NCI-H526 (cell line): Measurements from ENCODE around the gene FXYD7.

Experiments used
- DNase-seq, 2 experiments: peaks; one replicate each; lab custom pipeline; 2025; lab: John Stamatoyannopoulos, UW

FXYD7 gene

DNA sequence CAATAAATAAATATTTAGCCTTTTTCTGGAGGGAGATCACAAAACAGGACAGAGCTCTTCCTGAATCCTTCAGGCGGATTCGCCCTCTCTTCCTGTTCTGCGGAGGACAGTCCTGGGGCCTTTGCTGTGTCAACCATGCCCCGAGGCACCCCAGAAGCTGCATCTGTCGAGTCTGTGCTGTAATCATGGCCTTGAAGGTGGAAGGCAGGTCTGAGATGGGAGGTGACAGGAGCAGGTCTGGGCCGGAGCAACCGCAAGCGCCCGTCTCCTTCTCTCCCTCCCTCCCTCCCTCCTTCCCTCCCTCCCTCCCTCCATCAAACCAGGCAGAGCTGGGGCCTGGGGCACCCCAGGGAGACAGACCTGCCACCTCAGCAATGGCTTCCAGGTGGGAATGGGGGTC is 32.1 kb upstream of the FXYD7 start:
- DNase-seq, result no peak

DNA sequence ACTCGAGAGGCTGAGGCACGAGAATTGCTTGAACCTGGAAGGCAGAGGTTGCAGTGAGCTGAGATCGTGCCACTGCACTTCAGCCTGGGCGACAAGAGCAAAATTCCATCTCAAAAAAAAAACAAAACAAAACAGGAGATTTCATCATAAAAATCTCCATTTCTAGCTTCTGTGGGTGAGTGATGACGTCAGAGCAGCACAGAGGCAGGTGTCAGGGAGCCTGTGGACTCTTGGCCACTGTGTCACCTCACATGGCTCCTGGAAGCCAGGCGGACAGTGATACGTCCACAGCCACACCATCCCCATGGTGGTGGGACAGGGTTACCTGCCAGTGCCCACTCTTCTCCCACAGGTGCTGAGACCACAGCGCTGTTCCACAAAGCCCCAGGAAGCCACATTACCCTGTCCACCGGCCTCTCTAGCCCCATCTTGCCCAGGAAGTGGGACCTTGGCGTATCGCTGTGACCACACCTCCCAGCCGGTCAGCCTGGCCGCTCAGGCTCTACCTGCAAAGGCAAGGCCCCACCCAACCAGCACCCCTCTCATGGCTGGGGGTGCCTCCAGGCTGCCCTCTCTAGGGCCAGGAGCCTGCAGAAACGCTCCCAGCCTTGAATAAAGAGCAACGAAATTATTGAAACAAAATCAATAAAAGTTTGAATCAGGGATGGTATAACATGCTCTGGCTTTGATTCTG is 29.9 kb upstream of the FXYD7 start:
- no peak for DNase-seq

DNA sequence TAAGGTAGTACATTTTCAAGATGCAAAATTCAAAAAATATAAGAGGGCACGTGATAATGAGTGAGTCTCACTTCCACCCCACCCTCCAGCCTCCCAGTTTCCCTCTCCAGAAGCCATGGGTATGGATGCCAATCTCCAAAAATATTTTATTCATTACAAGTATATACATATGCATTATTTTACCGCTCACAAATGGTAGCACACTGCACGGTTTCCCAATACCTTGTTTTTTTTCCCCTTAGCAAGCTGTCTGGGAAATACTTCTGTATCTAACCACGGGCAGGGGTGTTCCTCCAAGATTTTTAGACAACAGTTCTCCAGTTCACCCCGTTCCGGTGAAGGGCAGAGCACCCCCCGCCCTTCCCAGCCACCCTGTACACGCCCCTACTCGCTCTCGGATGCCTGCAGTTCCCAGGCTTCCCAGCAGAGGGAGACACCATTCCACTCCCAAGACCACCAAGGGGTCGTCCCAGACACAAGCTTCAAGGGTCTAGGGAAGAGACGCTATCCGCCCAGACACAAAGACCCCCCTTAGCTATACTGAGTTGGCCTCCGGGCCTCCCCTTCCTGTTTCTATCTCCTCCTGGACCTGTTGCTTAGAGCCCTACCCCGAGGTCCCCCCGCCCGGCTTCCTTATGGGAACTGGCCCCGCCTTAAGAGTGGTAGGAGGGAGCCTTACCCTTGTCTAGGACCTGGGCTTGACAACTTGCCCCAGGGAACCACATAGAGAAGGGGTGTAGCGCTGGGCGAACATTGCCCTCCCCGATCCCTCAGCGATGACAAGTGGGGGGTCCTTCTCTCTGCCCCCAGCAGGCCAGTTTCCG is 28.5 kb upstream of the FXYD7 start:
- peak; percentile 68 to 89 for DNase-seq

DNA sequence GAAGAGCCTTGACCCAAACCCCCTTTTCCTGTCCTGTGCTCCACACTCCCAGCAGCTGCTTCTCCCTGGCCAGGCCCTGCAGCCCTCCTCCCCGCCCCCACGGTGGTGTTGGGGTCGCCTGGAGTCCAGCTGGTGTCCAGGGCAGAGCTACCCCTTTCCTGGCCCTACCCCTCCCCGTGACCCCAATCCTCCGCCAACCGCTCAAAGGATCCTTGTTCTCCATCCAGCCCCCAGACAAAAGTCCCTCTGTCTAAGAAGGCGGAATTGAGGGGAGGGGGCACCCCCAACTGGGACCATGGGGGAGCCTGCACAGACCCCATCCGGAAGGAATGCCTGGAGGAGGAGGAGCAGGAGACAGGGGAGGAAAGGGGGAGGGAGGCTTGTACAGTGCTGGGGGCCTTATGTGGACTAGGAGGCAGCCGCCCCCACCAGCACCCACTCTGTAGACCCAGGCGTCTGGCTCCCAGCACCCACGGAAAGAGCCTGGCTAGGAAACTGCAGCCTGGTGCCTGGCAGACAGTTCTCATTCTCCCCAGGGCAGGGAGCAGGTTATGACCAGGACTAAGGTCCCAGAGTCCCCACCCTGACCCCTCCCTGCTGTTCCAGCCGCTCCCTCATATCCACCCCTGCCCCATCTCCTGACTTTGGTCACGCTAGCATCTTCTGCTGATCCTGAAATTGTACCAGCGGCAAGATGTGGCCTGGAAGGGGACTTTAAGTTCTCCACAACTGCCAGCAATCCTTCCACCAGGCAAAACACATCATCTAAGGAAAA is 27.7 kb upstream of the FXYD7 start, which contains the start of gene FXYD3:
Gene FXYD3 (plus strand): TSS at position 647 of the 775 bp plus-strand sequence. CDS start 3,554 bp downstream, outside the sequence.
- DNase-seq, result no peak

DNA sequence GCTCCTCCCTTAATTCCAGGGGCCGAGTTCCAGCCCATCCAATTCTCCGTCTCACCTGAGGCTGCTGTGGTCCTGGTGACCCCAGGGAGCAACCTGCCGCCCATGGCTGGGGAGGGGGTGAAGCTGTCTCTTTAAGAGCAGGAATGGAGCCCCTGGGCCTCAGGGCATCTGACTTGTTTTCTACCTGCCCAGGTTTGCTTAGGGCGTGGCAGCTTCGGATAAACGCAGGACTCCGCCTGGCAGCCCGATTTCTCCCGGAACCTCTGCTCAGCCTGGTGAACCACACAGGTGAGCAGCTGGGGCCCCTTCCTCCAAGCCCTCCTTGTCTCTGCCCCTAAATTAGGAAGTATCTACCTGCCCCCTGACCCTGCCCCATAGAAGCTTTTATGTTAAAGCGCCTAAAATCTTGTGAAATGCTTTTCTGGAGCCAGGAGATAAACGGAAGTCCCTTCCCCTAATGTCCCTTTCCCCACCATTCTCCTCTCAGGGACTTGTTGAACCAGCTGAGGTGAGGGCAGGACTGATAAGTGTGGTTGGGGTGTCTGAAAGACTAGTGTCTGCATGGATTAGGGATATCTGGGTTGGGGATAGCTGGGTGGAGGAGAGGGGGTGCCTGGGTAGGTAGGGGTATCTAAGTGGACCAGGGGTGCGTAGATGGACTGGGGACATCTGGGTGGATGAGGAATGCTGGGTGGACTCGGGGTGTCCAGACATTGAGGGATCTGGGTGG is 26.8 kb upstream of the FXYD7 start:
- DNase-seq, result peak; percentile 69 to 93

DNA sequence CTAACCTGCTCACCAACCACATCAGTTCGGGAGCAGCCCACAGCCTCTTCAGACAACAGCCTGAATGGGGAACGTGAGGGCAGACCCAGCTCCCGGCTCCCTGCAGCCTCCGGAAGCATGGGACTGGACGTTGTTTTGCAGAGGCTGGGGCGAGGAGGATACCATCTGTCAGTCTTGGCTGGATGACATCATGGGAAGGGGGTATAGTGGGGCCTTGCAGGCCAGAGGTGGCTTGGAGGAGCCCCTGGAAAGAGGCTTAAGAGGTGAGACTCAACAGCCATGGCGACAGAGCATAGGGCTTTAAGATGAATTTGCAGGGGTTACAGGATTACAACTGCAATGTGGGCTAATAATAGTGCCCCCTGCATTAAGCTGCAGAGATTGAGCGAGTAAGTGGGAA is 25.9 kb upstream of the FXYD7 start:
- no peak for DNase-seq

DNA sequence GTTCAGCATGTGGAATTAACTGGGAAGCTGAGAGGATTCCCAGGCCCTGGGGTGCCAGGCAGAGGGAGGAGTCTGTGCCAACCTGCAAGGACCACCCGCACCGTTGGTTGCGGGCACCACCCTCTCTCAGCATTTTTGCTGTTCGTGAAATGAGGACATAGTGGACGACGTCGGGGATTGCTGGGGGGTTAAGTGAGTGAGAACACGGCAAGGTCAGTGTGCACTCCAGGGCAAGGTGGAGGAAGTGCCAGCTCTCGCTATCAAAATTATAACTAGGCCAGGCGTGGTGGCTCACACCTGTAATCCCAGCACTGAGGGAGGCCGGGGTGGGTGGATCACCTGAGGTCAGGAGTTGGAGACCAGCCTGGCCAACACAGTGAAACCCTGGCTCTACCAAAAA is 25.3 kb upstream of the FXYD7 start:
- DNase-seq, result no peak

DNA sequence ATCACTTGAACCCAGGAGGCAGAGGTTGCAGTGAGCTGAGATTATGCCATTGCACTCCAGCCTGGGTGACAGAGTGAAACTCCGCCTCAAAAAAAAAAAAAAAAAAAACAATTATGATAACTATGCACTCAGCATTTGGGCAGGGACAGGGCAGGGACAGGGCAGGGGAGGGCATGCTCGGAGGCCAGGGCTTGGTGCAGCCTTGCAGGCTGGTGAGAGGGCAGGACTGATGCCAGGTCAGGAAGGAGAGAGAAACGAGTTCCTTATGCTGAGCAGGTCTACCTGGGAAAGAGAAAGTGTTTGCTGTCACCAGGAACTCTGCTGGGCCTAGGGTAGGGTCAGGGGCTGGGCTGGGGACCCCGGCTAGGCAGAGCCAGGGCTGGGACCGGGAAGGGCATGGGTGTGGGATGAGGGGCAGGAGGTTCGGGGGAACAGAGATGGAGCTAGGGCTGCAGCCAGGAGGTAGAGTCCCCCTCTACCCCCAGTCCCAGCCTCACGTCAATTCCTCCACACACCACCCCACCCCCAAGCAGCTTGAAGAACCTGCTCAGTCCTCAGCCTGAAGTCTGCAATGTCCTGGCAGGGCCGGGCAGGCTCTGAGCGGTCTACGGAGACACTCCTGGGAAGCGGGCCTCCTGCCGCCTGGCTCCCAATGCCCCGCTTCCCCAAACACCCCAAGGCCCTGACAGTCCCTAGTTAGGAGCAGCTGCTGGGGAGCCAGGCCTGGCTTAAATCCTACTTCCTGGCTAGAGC is 24.6 kb upstream of the FXYD7 start:
- no peak for DNase-seq

DNA sequence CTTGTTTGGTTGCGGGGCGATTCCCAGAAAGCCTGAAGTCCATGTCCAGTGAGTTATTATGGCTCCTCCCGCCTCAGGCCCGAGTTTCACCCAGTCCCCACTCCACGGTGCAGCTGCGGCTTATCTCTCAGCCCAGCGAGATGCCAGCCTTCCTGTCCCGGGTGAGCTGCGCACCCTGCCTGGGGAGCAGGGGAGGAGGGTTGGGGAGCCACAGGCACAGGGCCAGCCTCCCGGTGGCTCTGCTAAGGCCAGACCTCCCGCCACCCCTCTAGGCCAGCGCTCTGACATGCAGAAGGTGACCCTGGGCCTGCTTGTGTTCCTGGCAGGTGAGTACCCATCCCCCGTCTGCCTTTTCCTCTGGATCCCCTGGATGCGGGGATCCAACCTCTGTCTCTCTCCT is 24.0 kb upstream of the FXYD7 start:
- no peak for DNase-seq

DNA sequence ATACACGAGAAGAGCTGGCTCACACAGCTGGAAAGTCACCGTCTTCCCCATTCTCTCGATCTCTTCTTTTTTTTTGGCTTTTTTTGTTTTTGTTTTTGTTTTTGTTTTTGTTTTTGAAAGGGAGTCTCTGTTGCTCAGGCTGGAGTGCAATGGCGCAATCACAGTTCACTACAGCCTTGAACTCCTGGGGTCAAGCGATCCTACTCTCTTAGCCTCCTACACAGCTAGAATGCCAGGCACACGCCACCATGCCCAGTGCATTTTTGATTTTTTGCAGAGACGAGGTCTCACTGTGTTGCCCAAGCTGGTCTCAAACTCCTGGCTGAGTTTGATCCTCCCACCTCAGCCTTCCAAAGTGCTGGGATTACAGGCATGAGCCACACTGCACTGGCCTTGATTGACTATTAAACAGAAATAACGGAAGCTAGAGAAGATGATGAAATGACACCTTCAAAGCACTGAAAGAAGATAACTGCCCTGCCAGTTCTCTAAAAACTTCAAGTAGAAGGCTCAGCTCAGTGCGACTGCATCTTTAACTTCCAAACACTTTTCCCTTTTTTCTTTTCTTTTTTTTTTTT is 23.4 kb upstream of the FXYD7 start:
- no peak for DNase-seq

DNA sequence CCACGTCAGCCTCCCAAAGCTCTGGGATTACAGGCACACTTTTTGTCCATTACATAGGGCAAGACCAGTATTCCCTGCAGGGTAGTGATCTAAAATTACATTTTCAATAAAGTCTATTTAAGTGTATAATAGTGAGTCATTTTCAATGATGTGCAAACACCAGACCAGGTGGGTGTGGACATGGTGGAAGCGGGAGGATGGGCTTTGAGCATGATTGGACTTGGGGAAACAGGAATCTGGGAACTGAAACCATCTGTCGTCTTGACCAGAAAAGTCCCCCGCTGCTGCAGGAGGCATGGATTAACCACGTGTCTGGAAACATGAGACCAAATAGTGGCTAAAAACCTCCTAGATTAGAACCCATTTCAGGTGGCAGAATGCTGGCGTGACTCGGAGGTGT is 22.6 kb upstream of the FXYD7 start:
- DNase-seq, result no peak

DNA sequence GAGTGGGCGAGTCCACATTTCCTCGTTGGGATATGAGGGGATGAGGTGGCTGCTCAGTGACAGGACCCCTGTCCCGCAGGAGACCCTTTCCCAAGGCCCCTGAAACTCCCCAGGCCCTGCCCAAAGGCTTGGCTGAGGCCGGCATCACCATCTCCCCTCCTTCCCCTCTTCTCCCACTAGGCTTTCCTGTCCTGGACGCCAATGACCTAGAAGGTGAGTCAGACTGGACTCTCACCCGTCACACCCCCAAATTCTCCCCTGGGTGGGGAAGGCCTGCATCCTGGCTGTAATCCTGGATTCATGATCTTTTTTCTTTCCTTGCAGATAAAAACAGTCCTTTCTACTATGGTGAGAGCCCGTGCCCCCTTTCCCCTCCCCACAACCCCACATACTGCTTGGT is 22.2 kb upstream of the FXYD7 start:
- DNase-seq, result no peak

DNA sequence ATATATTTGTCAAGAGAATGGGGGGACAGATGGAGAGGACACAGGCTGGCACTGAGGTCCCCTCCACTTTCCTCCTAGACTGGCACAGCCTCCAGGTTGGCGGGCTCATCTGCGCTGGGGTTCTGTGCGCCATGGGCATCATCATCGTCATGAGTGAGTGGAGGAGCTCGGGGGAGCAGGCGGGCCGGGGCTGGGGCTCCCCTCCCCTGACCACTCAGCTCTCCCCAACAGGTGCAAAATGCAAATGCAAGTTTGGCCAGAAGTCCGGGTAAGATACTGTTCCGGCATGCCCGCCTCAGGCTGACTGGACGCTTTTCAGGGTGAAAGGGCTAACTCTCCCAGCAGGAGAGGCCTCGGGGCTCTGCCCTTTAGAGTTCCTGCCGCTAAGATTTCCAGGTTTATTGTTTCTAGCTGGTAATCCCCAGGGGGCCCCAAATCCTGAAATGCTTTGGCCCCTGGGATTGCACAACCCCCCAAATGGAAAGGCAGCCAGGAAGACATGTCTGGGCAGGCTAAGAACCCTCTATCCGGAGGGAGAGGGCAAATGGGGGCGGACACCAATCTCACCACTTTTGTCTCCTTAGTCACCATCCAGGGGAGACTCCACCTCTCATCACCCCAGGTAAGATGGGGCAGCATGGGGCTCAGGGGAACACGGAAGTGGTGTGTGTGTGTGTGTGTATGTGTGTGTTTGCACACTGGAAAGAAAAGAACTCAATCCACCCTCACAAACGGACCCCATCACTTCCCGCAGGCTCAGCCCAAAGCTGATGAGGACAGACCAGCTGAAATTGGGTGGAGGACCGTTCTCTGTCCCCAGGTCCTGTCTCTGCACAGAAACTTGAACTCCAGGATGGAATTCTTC is 20.1 kb upstream of the FXYD7 start:
- DNase-seq, result no peak

DNA sequence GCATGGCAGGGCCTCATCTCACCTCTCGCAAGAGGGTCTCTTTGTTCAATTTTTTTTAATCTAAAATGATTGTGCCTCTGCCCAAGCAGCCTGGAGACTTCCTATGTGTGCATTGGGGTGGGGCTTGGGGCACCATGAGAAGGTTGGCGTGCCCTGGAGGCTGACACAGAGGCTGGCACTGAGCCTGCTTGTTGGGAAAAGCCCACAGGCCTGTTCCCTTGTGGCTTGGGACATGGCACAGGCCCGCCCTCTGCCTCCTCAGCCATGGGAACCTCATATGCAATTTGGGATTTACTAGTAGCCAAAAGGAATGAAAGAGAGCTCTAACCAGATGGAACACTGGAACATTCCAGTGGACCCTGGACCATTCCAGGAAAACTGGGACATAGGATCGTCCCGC is 19.5 kb upstream of the FXYD7 start:
- no peak for DNase-seq

DNA sequence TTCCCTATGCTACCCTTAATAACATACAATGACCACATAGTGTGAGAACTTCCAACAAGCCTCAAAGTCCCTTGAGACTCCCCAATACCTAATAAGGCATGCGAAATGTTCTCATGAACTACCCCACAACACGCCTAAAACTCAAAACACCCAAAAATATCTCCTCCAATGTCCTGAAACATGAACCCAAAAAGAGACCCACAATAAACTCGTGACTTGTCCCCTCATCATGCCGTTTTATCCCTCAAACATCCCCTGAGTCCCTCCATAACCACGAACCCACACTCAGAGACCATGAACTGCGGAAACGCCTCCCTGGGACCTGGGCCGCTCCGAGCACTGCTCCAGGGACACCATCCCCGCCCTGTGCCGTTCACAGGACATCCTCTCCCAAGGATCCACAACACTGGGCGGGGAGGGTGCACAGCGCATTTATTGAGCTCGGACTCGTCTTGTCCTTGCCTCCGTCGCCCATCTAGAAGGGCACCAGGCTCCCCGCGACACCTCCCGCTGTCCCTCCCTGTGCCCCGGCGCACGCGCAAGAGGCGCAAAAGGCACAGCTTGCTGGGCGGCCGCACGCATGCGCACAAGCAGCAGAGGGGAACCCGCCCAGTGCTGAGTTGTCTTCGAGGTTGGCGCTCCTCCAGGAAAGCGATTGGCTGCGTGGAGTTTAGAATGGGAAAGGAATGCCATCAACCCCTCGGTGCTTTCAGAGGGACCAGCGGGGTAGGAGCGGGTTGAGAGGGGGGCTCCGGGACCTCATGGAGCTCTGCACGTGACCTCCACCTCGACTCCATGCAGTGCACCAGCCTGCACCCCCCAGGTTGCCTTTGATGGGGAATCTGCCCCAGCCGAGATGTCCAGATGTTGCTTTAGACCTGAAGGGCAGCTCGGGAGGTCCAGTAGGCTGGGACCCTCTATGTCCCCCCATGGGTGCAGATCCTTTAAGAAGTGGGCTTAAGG is 18.7 kb upstream of the FXYD7 start:
- peak; percentile 79 to 97 for DNase-seq

DNA sequence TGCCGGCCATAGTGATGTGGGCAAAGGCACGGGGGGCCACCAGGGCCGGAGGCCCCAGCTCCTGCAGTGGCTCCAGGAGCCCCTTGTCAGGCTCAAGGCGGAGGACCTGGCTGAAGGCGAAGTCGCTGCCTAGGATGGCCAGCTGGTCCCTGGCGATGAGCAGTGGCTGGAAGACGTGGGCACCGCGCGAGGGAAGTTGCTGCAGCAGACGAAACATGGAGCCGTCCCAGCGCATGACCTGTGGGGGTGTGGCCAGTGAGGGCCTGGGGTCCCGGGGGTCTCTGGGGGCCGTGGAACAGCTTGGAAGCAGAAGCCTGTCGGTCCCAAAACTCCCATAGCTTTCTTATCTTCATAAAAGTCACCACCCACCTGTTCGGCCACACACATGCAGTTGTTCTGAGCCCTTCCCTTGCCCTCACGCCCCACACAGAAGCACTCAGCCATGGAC is 17.8 kb upstream of the FXYD7 start:
- DNase-seq, result no peak

DNA sequence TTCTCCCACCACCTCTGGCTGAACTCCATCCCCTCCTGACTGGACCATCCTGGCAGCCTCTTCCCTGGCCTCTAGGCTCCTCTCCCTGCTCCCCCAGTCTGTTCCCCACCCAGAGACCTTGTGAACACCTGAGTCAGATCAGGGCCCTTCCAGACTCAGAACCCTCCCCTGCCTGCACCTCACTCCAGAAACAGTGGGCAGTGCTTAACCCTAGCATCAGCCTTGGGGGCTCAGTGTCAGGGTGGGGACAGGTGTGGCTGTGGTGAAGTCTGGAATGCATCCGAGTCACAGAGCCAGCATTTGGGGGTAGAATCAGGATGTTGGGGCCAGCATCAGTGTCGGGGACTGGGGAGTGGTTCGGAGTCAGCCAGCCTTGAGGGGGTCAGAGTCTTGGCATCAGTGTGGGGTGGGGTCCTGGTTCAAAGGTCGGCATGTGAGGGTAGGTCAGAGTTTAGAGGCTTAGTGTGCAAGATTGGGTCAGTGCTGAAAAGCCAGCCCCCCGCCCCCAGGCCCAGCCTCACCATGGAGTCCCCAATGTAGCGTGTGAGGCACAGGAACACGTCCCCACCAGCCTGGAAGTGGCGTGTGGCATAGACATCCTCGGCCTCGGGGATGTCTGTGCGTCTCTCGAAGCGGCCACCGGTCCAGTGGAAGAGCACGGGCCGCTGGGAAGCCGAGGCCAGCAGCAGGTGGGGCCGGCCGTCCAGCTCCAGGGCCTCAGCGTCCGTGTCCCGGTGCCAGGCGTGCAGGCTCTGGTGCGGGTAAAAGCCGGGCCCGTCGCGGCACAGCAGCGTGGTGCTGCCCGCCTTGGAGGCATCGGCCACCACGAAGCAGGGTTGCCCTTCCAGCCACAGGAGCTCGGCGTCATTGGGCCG is 17.1 kb upstream of the FXYD7 start:
- DNase-seq, result no peak

DNA sequence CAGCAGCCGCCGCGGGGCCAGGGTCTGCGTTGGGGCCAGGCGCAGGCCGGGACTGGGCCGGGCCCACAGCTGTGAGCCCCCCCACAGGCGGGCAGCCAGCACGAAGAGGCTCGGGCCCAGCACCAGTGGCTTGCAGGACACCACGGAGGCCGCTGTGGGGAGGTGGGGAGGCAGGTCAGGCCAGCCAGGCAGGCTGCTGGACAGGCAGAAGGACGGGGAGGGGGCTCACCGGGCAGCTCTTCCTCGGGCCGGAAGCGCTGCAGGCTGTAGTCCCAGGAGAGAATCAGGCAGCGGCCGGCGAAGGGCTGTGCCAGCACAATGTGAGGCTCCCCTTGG is 16.5 kb upstream of the FXYD7 start:
- no peak for DNase-seq
